Panc1 (cell line): ENCODE measurements around the gene CDKN3.

Experiments
- POLR2AphosphoS5 ChIP-seq: IDR thresholded peaks from 2 replicates; pipeline ENCODE4 v1.6.1; 2012; ENCODE audit warnings: mild to moderate bottlenecking, low read depth, low read length, moderate library complexity
- SIN3A ChIP-seq: IDR thresholded peaks from 2 replicates; pipeline ENCODE4 v1.6.1; 2012; ENCODE audit warnings: low read depth, mild to moderate bottlenecking, low read length, moderate library complexity, borderline replicate concordance; ENCODE audit not compliant: insufficient read depth
- TCF7L2 ChIP-seq: IDR thresholded peaks from 2 replicates; pipeline ENCODE4 v1.6.1; 2011; ENCODE audit warnings: mild to moderate bottlenecking, low read depth, low read length, inconsistent platforms
- TF ChIP-seq, protein P1 (sequence below): fragments of 450-650 bp; IDR thresholded peaks from 2 replicates; pipeline ENCODE4 v1.5.1; 2017; ENCODE audit warnings: mild to moderate bottlenecking
- TF ChIP-seq, protein P2 (sequence below), 2 experiments: IDR thresholded peaks; 2 replicates each; pipeline ENCODE4 v1.6.1; 2011 to 2012; ENCODE audit warnings: low read depth in 2 of 2, control low read depth in 1 of 2, low read length in 1 of 2, mild to moderate bottlenecking in 1 of 2, moderate library complexity in 1 of 2; ENCODE audit not compliant: insufficient read depth in 1 of 2

GRCh38 chr14:54395716-54396115 is 1.1 kb upstream of the CDKN3 start:
- TF ChIP-seq, protein P1, sequence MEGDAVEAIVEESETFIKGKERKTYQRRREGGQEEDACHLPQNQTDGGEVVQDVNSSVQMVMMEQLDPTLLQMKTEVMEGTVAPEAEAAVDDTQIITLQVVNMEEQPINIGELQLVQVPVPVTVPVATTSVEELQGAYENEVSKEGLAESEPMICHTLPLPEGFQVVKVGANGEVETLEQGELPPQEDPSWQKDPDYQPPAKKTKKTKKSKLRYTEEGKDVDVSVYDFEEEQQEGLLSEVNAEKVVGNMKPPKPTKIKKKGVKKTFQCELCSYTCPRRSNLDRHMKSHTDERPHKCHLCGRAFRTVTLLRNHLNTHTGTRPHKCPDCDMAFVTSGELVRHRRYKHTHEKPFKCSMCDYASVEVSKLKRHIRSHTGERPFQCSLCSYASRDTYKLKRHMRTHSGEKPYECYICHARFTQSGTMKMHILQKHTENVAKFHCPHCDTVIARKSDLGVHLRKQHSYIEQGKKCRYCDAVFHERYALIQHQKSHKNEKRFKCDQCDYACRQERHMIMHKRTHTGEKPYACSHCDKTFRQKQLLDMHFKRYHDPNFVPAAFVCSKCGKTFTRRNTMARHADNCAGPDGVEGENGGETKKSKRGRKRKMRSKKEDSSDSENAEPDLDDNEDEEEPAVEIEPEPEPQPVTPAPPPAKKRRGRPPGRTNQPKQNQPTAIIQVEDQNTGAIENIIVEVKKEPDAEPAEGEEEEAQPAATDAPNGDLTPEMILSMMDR = no peak
- no peak for TF ChIP-seq SIN3A
- no peak for TF ChIP-seq POLR2AphosphoS5
- TF ChIP-seq, protein P2, sequence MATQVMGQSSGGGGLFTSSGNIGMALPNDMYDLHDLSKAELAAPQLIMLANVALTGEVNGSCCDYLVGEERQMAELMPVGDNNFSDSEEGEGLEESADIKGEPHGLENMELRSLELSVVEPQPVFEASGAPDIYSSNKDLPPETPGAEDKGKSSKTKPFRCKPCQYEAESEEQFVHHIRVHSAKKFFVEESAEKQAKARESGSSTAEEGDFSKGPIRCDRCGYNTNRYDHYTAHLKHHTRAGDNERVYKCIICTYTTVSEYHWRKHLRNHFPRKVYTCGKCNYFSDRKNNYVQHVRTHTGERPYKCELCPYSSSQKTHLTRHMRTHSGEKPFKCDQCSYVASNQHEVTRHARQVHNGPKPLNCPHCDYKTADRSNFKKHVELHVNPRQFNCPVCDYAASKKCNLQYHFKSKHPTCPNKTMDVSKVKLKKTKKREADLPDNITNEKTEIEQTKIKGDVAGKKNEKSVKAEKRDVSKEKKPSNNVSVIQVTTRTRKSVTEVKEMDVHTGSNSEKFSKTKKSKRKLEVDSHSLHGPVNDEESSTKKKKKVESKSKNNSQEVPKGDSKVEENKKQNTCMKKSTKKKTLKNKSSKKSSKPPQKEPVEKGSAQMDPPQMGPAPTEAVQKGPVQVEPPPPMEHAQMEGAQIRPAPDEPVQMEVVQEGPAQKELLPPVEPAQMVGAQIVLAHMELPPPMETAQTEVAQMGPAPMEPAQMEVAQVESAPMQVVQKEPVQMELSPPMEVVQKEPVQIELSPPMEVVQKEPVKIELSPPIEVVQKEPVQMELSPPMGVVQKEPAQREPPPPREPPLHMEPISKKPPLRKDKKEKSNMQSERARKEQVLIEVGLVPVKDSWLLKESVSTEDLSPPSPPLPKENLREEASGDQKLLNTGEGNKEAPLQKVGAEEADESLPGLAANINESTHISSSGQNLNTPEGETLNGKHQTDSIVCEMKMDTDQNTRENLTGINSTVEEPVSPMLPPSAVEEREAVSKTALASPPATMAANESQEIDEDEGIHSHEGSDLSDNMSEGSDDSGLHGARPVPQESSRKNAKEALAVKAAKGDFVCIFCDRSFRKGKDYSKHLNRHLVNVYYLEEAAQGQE (IDR thresholded peaks at IDR 0.05; ENCODE audit: insufficient read depth in 1 of 2, low read depth in 2 of 2, low read length in 1 of 2) = no peak
- TF ChIP-seq TCF7L2 = no peak
